Measurements from ENCODE around the gene BHMT. TPM values are rescaled to one million over a fixed set of nuclear protein-coding genes. Genes with fewer than 3 reads are reported as not detected.

The BHMT gene
- total RNA-seq, 1 donor from 2014 or later = not detected

DNA sequence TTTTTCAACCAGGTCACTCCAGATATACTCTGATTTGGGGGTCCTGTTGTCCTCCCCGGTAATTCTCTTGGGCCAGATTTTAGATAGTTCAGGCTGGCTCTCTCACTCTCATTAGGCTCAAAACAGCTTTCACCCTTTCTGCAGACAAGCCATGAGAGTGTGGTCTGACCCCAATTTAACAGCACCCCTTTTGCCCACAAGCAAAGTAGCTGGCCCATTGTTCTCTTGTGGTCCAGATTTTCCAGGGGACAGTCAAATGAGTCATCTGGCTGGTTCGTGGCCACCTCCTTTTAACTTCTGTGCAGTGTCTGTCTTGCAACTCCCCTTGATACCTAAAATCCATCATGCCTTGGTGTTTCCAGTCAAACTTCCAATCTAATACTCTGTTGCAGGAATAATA is 25.5 kb upstream of the BHMT start:
- DNase-seq (ENCODE audit: low read depth) = no peak
- TF ChIP-seq, protein P1, sequence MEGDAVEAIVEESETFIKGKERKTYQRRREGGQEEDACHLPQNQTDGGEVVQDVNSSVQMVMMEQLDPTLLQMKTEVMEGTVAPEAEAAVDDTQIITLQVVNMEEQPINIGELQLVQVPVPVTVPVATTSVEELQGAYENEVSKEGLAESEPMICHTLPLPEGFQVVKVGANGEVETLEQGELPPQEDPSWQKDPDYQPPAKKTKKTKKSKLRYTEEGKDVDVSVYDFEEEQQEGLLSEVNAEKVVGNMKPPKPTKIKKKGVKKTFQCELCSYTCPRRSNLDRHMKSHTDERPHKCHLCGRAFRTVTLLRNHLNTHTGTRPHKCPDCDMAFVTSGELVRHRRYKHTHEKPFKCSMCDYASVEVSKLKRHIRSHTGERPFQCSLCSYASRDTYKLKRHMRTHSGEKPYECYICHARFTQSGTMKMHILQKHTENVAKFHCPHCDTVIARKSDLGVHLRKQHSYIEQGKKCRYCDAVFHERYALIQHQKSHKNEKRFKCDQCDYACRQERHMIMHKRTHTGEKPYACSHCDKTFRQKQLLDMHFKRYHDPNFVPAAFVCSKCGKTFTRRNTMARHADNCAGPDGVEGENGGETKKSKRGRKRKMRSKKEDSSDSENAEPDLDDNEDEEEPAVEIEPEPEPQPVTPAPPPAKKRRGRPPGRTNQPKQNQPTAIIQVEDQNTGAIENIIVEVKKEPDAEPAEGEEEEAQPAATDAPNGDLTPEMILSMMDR (IDR thresholded peaks at IDR 0.05; ENCODE audit: insufficient read depth, low read length, severe bottlenecking) = no peak
- FAIRE-seq = no peak

DNA sequence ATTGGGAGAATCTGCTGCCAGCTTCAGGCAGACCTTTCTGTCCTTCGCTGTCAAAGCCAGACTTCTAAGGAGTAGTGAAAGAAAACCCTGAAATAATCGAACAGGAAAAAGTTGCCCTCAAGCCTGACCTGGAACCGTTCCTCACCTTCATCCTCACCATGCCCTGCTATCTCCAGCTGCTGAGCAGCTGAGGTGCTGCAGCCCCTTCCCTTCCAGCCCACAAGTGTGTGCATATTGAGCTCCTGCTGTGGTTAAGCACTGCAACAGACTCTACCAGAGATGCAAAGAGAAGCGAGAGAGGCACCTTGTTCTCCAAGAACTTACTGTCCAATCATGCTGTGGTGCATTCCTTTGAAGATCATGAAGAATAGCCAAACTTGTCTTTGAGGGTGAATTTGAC is 23.1 kb upstream of the BHMT start:
- Histone ChIP-seq H3K27me3 (ENCODE audit: control insufficient read depth, insufficient read depth, low read length) (peaks cover 2% of the 10 kb centered on the region), H3K36me3 (ENCODE audit: control insufficient read depth, insufficient read depth, low read length) (no peaks in the 10 kb centered on the region), H3K4me3 (ENCODE audit: low read depth, low read length) (no peak overlapping the region)
- DNase-seq (ENCODE audit: low read depth) = no peak
- FAIRE-seq = no peak
- TF ChIP-seq, protein P1 (IDR thresholded peaks at IDR 0.05; ENCODE audit: insufficient read depth, low read length, severe bottlenecking) = no peak

More for the DNA sequence above, 25.5 kb upstream of the BHMT start:
- Histone ChIP-seq H3K27me3 (ENCODE audit: control insufficient read depth, insufficient read depth, low read length) (no peaks in the 10 kb centered on the region), H3K4me3 (ENCODE audit: low read depth, low read length) (no peak overlapping the region), H3K36me3 (ENCODE audit: control insufficient read depth, insufficient read depth, low read length) (no peaks in the 10 kb centered on the region)

DNA sequence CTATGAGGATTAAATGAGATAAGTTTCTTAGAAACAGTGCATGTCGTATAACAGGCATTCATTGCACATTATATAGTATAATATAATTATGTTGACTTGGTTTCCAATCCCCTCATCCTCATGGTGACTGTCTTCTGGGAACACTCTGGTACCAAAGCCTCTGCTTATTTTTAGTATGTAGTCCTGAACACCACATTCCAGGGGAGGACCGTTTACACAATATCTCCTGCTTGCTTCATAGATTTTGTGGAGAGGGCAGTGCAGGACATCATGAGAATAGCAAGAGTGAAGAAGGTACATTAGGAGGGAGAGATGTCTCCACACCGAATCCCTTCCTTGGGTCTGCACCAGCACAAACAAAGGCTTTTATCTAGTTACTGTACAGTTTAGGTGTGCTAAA is 20.5 kb upstream of the BHMT start:
- FAIRE-seq (no peak), DNase-seq (ENCODE audit: low read depth) (no peak)
- TF ChIP-seq, protein P1 (IDR thresholded peaks at IDR 0.05; ENCODE audit: insufficient read depth, low read length, severe bottlenecking) = no peak
- Histone ChIP-seq H3K36me3 (ENCODE audit: control insufficient read depth, insufficient read depth, low read length) (no peaks in the 10 kb centered on the region), H3K4me3 (ENCODE audit: low read depth, low read length) (no peak overlapping the region), H3K27me3 (ENCODE audit: control insufficient read depth, insufficient read depth, low read length) (peaks cover 2% of the 10 kb centered on the region)

DNA sequence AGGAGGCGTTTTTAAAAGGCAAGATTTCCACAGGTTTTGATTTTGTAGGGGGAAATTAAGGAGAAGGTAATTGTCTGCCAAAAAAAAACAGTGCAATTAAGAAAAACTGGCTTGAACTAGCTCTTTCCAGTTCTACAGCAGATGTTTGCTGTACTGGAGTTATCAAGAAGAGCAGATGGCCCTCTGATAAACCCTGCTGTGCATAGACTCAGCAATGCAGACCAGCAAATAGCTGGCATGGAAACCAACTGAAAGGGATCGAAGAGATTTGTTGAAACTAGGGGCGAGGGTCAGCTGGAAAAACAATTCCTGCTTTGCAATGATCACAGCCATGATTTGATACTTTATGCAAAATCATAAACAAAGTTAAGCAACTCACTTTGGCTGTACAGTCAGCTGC is 17.8 kb upstream of the BHMT start:
- no peaks in the 10 kb centered on the region for H3K36me3 ChIP-seq (ENCODE audit: control insufficient read depth, insufficient read depth, low read length)
- no peak for DNase-seq (ENCODE audit: low read depth)
- H3K27me3 ChIP-seq (ENCODE audit: control insufficient read depth, insufficient read depth, low read length) = peaks cover 2% of the 10 kb centered on the region
- no peak overlapping the region for H3K4me3 ChIP-seq (ENCODE audit: low read depth, low read length)
- TF ChIP-seq, protein P1 (IDR thresholded peaks at IDR 0.05; ENCODE audit: insufficient read depth, low read length, severe bottlenecking) = no peak
- no peak for FAIRE-seq

DNA sequence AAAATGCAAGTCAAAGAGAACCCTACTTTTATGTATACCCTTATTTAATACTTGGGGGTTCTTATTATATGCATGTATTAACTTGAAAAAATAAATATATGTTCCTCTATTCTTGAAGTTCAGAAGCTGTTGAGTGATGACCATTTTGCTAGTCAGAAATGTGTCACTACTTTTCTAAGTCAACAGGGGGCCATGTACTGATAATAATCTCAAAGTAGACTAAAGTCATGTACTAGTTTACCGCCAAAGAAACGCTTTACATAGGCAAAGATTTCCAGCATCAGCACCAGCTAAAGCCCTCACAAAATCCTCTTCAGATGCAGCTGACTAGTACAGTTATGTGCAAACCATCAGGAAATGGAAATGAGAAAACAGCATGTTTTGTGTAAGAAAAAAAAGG is 5.7 kb upstream of the BHMT start:
- H3K36me3 ChIP-seq (ENCODE audit: control insufficient read depth, insufficient read depth, low read length) = no peaks in the 10 kb centered on the region
- DNase-seq (ENCODE audit: low read depth) (no peak), FAIRE-seq (no peak)
- no peaks in the 10 kb centered on the region for H3K27me3 ChIP-seq (ENCODE audit: control insufficient read depth, insufficient read depth, low read length)
- no peak overlapping the region for H3K4me3 ChIP-seq (ENCODE audit: low read depth, low read length)
- TF ChIP-seq, protein P1 (IDR thresholded peaks at IDR 0.05; ENCODE audit: insufficient read depth, low read length, severe bottlenecking) = no peak

DNA sequence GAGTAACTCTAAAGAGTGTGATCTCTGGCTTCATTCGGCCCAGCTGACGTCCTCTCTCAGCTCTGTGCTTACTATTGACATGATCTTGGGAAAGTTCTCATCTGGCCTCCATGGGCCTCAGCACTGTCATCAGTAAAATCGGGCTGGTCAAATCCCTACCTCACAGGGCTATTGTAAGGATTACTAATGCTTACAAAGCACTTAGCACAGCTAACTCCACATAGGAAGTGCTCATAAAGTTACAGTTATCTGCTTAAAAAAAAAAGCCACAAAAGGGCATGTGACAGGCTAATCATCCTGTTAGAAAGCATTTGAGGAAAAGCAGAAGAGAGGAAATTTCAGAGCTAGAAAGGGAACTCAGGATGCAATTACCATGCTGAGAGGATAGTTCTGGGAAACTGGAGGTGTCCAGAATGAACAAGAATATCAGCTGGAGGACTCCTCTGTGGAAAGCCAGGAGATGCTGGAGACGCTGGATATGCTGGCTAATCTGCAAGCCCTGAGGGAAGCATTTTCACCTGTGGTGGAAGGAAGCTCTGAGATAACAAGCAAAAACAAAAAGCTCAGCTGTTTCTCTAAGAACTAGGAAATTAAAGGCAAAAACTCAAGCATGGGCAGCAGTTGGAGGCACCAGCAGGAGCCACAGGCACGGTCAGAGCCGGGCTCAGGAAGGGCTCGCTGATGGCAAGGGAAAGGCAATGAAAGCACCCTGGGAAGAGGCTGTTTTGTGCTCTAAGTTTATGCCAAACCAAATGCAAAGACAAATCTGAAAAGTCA is 4.4 kb upstream of the BHMT start:
- no peaks in the 10 kb centered on the region for H3K27me3 ChIP-seq (ENCODE audit: control insufficient read depth, insufficient read depth, low read length)
- TF ChIP-seq, protein P1 (IDR thresholded peaks at IDR 0.05; ENCODE audit: insufficient read depth, low read length, severe bottlenecking) = no peak
- DNase-seq (ENCODE audit: low read depth) = no peak
- H3K36me3 ChIP-seq (ENCODE audit: control insufficient read depth, insufficient read depth, low read length) = no peaks in the 10 kb centered on the region
- no peak for FAIRE-seq
- H3K4me3 ChIP-seq (ENCODE audit: low read depth, low read length) = no peak overlapping the region

Measured in bronchial epithelial cell (primary cell).